ENCODE measurements around the gene ZIC1. TPM values are rescaled to one million over a fixed set of nuclear protein-coding genes. Genes with fewer than 3 reads are reported as not detected.

ZIC1 gene
- total RNA-seq, 2 donors from 2014 or later = not detected

GRCh38 chr3:147431751-147432150 is 22.6 kb downstream of the ZIC1 start:
- ATAC-seq = no peak
- 57 to 68% methylated on average over 3 of the region's 3 CpGs for WGBS, 2 donors
- Histone ChIP-seq H3K4me3 (no peak overlapping the region), H3K36me3 (replicated peaks in 1 of 2; ENCODE audit: insufficient read depth in 1 of 2, low read depth in 2 of 2) (no peaks in the 10 kb centered on the region), H3K9me3 (no peaks in the 10 kb centered on the region), H3K27ac (no peak overlapping the region), H3K4me1 (no peaks in the 10 kb centered on the region), H3K27me3 (no peaks in the 10 kb centered on the region)
- TF ChIP-seq POLR2A (IDR thresholded peaks at IDR 0.05) = no peak
- no peak for TF ChIP-seq CTCF (IDR thresholded peaks at IDR 0.05)
- intact Hi-C loops (cut with DNase I) = no loop called here
- no peak for DNase-seq

- H3K4me3 ChIP-seq = no peak overlapping the region
- DNase-seq (no peak), ATAC-seq (no peak)
- no peaks in the 10 kb centered on the region for H3K9me3 ChIP-seq
- no peak overlapping the region for H3K27ac ChIP-seq
- no peaks in the 10 kb centered on the region for H3K36me3 ChIP-seq (replicated peaks in 1 of 2; ENCODE audit: insufficient read depth in 1 of 2, low read depth in 2 of 2)
- intact Hi-C loops (cut with DNase I) = no loop called here
- no peaks in the 10 kb centered on the region for H3K4me1 ChIP-seq
- no peaks in the 10 kb centered on the region for H3K27me3 ChIP-seq
- TF ChIP-seq POLR2A (IDR thresholded peaks at IDR 0.05) (no peak), CTCF (IDR thresholded peaks at IDR 0.05) (no peak)
Measured at GRCh38 chr3:147447224-147447623, 38.1 kb downstream of the ZIC1 start.

GRCh38 chr3:147449669-147450068 is 40.5 kb downstream of the ZIC1 start:
- DNase-seq (no peak), ATAC-seq (no peak)
- Histone ChIP-seq H3K9me3 (no peaks in the 10 kb centered on the region), H3K36me3 (replicated peaks in 1 of 2; ENCODE audit: insufficient read depth in 1 of 2, low read depth in 2 of 2) (no peaks in the 10 kb centered on the region), H3K4me3 (no peak overlapping the region), H3K4me1 (no peaks in the 10 kb centered on the region), H3K27me3 (no peaks in the 10 kb centered on the region), H3K27ac (no peak overlapping the region)
- WGBS, 2 donors = 19 to 20% methylated on average over 3 of the region's 3 CpGs
- TF ChIP-seq POLR2A (IDR thresholded peaks at IDR 0.05) = no peak
- no peak for TF ChIP-seq CTCF (IDR thresholded peaks at IDR 0.05)
- intact Hi-C loops (cut with DNase I) = no loop called here

- Histone ChIP-seq H3K36me3 (replicated peaks in 1 of 2; ENCODE audit: insufficient read depth in 1 of 2, low read depth in 2 of 2) (no peaks in the 10 kb centered on the region), H3K4me1 (no peaks in the 10 kb centered on the region), H3K27ac (no peak overlapping the region), H3K9me3 (no peaks in the 10 kb centered on the region), H3K4me3 (no peak overlapping the region), H3K27me3 (no peaks in the 10 kb centered on the region)
- DNase-seq (no peak), ATAC-seq (no peak)
- TF ChIP-seq CTCF (IDR thresholded peaks at IDR 0.05) = no peak
- TF ChIP-seq POLR2A (IDR thresholded peaks at IDR 0.05) = no peak
- intact Hi-C loops (cut with DNase I) = no loop called here
- WGBS, 2 donors = 60 to 68% methylated on average over 1 of the region's 1 CpG
Measured at GRCh38 chr3:147458995-147459704, 50.0 kb downstream of the ZIC1 start.

GRCh38 chr3:147462856-147463255 is 53.7 kb downstream of the ZIC1 start:
- intact Hi-C loops (cut with DNase I) = no loop called here
- TF ChIP-seq CTCF (IDR thresholded peaks at IDR 0.05) = no peak
- TF ChIP-seq POLR2A (IDR thresholded peaks at IDR 0.05) = no peak
- Histone ChIP-seq H3K27me3 (no peaks in the 10 kb centered on the region), H3K27ac (no peak overlapping the region), H3K4me3 (no peak overlapping the region), H3K36me3 (replicated peaks in 1 of 2; ENCODE audit: insufficient read depth in 1 of 2, low read depth in 2 of 2) (no peaks in the 10 kb centered on the region), H3K9me3 (no peaks in the 10 kb centered on the region), H3K4me1 (no peaks in the 10 kb centered on the region)
- no peak for DNase-seq
- WGBS, 2 donors = 45 to 50% methylated on average over 1 of the region's 1 CpG
- no peak for ATAC-seq
